ENCODE measurements around the gene PODXL.

Gene PODXL

DNA sequence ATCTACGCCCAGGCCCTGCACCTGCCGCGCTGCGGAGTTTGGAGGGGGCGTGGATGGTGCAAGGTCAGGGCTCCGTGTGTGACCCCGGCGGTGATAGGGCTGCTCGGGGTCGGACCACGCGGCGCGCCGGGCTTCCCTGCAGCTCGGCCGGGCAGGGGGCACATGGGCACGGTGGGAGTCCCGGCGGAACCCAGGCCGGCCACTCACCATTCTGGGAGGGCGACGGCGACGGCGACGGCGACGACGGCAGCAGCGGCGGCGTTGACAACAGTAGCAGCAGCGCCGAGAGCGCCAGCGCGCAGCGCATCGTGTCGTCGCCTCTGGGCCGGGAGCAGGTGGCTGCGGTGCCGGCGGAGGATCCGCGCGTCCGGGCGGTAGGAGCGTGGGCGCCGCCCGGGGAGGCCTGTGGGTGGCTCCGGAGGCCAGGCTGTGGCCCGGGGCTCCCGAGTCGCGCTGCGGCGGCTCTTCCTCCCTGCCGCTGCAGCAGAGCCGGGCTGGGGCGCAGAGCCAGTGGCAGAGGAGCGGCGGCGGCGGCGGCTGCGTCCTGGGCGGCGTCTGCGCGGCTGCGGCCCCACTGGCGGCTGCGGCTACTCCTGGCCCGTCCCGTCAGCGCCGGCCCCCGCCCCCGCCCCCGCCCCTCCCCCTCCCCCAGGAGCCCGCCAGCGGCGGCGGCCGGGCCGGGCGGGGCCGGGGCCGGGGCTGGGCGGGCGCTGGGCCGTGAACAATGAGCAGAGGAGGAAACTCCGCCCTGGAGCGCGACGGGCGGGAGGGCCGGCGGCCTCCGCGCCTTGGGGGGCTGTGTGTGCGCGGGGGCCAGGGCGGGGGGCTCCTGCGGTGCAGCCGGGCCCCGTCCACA, at the start of gene PODXL:
Gene PODXL (minus strand): TSS at position 576 of the 856 bp plus-strand sequence. CDS start 269 bp downstream, at position 307.
- TF ChIP-seq, protein P1, sequence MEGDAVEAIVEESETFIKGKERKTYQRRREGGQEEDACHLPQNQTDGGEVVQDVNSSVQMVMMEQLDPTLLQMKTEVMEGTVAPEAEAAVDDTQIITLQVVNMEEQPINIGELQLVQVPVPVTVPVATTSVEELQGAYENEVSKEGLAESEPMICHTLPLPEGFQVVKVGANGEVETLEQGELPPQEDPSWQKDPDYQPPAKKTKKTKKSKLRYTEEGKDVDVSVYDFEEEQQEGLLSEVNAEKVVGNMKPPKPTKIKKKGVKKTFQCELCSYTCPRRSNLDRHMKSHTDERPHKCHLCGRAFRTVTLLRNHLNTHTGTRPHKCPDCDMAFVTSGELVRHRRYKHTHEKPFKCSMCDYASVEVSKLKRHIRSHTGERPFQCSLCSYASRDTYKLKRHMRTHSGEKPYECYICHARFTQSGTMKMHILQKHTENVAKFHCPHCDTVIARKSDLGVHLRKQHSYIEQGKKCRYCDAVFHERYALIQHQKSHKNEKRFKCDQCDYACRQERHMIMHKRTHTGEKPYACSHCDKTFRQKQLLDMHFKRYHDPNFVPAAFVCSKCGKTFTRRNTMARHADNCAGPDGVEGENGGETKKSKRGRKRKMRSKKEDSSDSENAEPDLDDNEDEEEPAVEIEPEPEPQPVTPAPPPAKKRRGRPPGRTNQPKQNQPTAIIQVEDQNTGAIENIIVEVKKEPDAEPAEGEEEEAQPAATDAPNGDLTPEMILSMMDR (IDR thresholded peaks at IDR 0.05; ENCODE audit: insufficient read depth, low read length, poor library complexity, severe bottlenecking), result no peak
- peak within 1 kb of the TSS; percentile 52 for H3K4me3 ChIP-seq (replicated peaks; ENCODE audit: low read depth, low read length)
- peaks cover 9% of the 10 kb centered on the region for H3K27me3 ChIP-seq (replicated peaks; ENCODE audit: control insufficient read depth, insufficient read depth, low read length)
- no peaks in the 10 kb centered on the region for H3K36me3 ChIP-seq (ENCODE audit: control insufficient read depth, insufficient read depth, low read length)
- DNase-seq (ENCODE audit: extremely low read depth, insufficient read length), result peak; percentile 71

- DNase-seq (ENCODE audit: extremely low read depth, insufficient read length), result no peak
- Histone ChIP-seq H3K36me3 (ENCODE audit: control insufficient read depth, insufficient read depth, low read length) (no peaks in the 10 kb centered on the region), H3K4me3 (replicated peaks; ENCODE audit: low read depth, low read length) (no peak overlapping the region), H3K27me3 (replicated peaks; ENCODE audit: control insufficient read depth, insufficient read depth, low read length) (peaks cover 5% of the 10 kb centered on the region)
- TF ChIP-seq, protein P1 (IDR thresholded peaks at IDR 0.05; ENCODE audit: insufficient read depth, low read length, poor library complexity, severe bottlenecking), result no peak
These were observed 49.0 kb upstream of the PODXL start for GRCh38 chr7:131605280-131605878.

- Histone ChIP-seq H3K36me3 (ENCODE audit: control insufficient read depth, insufficient read depth, low read length) (no peaks in the 10 kb centered on the region), H3K4me3 (replicated peaks; ENCODE audit: low read depth, low read length) (no peak overlapping the region), H3K27me3 (replicated peaks; ENCODE audit: control insufficient read depth, insufficient read depth, low read length) (peaks cover 5% of the 10 kb centered on the region)
- TF ChIP-seq, protein P1 (IDR thresholded peaks at IDR 0.05; ENCODE audit: insufficient read depth, low read length, poor library complexity, severe bottlenecking), result no peak
- no peak for DNase-seq (ENCODE audit: extremely low read depth, insufficient read length)
These were observed 48.4 kb upstream of the PODXL start for GRCh38 chr7:131604841-131605279.

DNA sequence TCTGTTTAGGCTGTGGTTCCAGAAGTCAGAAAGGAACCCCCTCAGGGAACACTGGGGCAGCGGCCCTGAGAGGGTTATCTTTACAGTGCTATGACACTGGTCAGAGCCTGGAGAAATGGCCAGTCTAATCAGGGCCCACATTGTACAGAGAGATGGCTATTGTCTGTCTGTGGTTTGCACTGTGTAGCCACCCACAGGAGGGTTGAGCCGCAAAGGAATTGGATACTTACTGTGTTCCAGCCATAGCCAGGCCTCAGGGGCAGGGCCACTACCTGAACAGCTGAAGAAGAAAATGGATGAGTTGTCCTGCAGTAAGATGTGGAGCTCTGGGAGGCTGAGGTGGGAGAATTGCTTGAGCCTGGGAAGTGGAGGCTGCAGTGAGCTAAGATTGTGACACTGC, 47.5 kb upstream of the PODXL start:
- TF ChIP-seq, protein P1 (IDR thresholded peaks at IDR 0.05; ENCODE audit: insufficient read depth, low read length, poor library complexity, severe bottlenecking), result no peak
- H3K36me3 ChIP-seq (ENCODE audit: control insufficient read depth, insufficient read depth, low read length), result no peaks in the 10 kb centered on the region

GRCh38 chr7:131602994-131603372, 46.6 kb upstream of the PODXL start:
- Histone ChIP-seq H3K27me3 (replicated peaks; ENCODE audit: control insufficient read depth, insufficient read depth, low read length) (peaks cover 5% of the 10 kb centered on the region), H3K4me3 (replicated peaks; ENCODE audit: low read depth, low read length) (no peak overlapping the region), H3K36me3 (ENCODE audit: control insufficient read depth, insufficient read depth, low read length) (no peaks in the 10 kb centered on the region)
- no peak for DNase-seq (ENCODE audit: extremely low read depth, insufficient read length)
- TF ChIP-seq, protein P1 (IDR thresholded peaks at IDR 0.05; ENCODE audit: insufficient read depth, low read length, poor library complexity, severe bottlenecking), result no peak

More for the DNA sequence above, 47.5 kb upstream of the PODXL start:
- H3K4me3 ChIP-seq (replicated peaks; ENCODE audit: low read depth, low read length), result no peak overlapping the region
- no peak for DNase-seq (ENCODE audit: extremely low read depth, insufficient read length)
- peaks cover 5% of the 10 kb centered on the region for H3K27me3 ChIP-seq (replicated peaks; ENCODE audit: control insufficient read depth, insufficient read depth, low read length)
